Parathyroid adenoma (tissue), 2 donors: ENCODE measurements around the gene CCDC127.
"Not testable (repeated sequence)": the region's sequence is repeated elsewhere in the genome, so short reads cannot be mapped to it uniquely, and the experiment has no call there.

Experiments
- H2AFZ ChIP-seq: fragments of 300-600 bp; sonication (generic); one replicate; pipeline ENCODE4 v1.7.0; 2017; ENCODE audit warnings: antibody characterized with exemption, mild to moderate bottlenecking
- H3K27ac ChIP-seq: fragments of 300-600 bp; sonication (generic); one replicate; pipeline ENCODE4 v1.7.0; 2017
- H3K27me3 ChIP-seq: fragments of 300-600 bp; sonication (generic); one replicate; pipeline ENCODE4 v1.7.0; 2017; ENCODE audit warnings: low read length; ENCODE audit not compliant: control insufficient read depth, insufficient read depth
- H3K36me3 ChIP-seq: fragments of 300-600 bp; sonication (generic); one replicate; pipeline ENCODE4 v1.7.0; 2017; ENCODE audit warnings: low read length; ENCODE audit not compliant: control insufficient read depth, insufficient read depth
- H3K4me1 ChIP-seq: fragments of 300-600 bp; sonication (generic); one replicate; pipeline ENCODE4 v1.7.0; 2017; ENCODE audit warnings: control low read depth
- H3K4me2 ChIP-seq: fragments of 300-600 bp; sonication (generic); one replicate; pipeline ENCODE4 v1.7.0; 2017; ENCODE audit warnings: low read length
- H3K4me3 ChIP-seq: fragments of 300-600 bp; sonication (generic); one replicate; pipeline ENCODE4 v1.7.0; 2017; ENCODE audit warnings: low read depth, low read length
- H3K79me2 ChIP-seq: fragments of 300-600 bp; sonication (generic); one replicate; pipeline ENCODE4 v1.7.0; 2017; ENCODE audit warnings: control low read depth
- H3K9ac ChIP-seq: fragments of 300-600 bp; sonication (generic); one replicate; pipeline ENCODE4 v1.7.0; 2017; ENCODE audit warnings: mild to moderate bottlenecking
- H3K9me3 ChIP-seq: fragments of 300-600 bp; sonication (generic); one replicate; pipeline ENCODE4 v1.7.0; 2017; ENCODE audit warnings: low read length; ENCODE audit not compliant: control insufficient read depth
- TF ChIP-seq, protein P1 (sequence below): fragments of 300-600 bp; sonication (generic); IDR thresholded peaks from one replicate; pipeline ENCODE4 v1.7.0; 2017; ENCODE audit warnings: antibody characterized with exemption, mild to moderate bottlenecking
- donor health status: primary hyperparathyroidism.

CCDC127 gene

GRCh38 chr5:257148-257547 is 39.2 kb upstream of the CCDC127 start:
- Histone ChIP-seq H3K4me2 (no peak overlapping the region), H3K27ac (no peak overlapping the region), H3K79me2 (no peaks in the 10 kb centered on the region), H3K4me1 (no peaks in the 10 kb centered on the region), H3K9ac (no peak overlapping the region), H3K27me3 (no peaks in the 10 kb centered on the region), H2AFZ (no peak overlapping the region), H3K9me3 (no peaks in the 10 kb centered on the region), H3K4me3 (no peak overlapping the region), H3K36me3 (no peaks in the 10 kb centered on the region)
- TF ChIP-seq, protein P1, sequence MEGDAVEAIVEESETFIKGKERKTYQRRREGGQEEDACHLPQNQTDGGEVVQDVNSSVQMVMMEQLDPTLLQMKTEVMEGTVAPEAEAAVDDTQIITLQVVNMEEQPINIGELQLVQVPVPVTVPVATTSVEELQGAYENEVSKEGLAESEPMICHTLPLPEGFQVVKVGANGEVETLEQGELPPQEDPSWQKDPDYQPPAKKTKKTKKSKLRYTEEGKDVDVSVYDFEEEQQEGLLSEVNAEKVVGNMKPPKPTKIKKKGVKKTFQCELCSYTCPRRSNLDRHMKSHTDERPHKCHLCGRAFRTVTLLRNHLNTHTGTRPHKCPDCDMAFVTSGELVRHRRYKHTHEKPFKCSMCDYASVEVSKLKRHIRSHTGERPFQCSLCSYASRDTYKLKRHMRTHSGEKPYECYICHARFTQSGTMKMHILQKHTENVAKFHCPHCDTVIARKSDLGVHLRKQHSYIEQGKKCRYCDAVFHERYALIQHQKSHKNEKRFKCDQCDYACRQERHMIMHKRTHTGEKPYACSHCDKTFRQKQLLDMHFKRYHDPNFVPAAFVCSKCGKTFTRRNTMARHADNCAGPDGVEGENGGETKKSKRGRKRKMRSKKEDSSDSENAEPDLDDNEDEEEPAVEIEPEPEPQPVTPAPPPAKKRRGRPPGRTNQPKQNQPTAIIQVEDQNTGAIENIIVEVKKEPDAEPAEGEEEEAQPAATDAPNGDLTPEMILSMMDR, result no peak

GRCh38 chr5:256347-256746 is 38.4 kb upstream of the CCDC127 start:
- H3K79me2 ChIP-seq, H3K9ac ChIP-seq, H3K36me3 ChIP-seq, H3K4me1 ChIP-seq, H3K4me3 ChIP-seq, H3K27me3 ChIP-seq, H2AFZ ChIP-seq, H3K9me3 ChIP-seq, H3K27ac ChIP-seq, H3K4me2 ChIP-seq: not testable (repeated sequence)

DNA sequence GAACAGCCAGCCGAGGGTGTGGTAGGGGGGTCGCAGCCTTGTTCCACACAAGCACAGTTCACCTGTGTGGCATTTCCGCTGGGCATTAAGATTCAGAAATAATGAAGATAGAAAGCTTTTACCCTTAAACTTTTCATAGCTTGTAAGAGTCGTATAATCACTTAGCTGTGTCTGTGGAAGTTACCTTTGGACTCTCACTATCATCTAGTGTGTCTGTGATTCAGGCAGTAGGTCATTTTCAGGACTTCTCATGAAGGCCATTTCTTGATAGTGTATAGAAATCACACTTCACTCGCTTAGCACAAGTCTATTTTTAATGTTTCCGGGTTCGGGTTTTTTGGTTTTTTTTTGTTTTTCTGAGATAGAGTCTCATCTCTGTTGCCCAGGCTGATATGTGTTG is 37.2 kb upstream of the CCDC127 start:
- H3K4me2 ChIP-seq, H3K27ac ChIP-seq, H3K4me1 ChIP-seq, H2AFZ ChIP-seq, H3K9me3 ChIP-seq, H3K79me2 ChIP-seq, H3K9ac ChIP-seq, H3K36me3 ChIP-seq, H3K4me3 ChIP-seq, H3K27me3 ChIP-seq: not testable (repeated sequence)

DNA sequence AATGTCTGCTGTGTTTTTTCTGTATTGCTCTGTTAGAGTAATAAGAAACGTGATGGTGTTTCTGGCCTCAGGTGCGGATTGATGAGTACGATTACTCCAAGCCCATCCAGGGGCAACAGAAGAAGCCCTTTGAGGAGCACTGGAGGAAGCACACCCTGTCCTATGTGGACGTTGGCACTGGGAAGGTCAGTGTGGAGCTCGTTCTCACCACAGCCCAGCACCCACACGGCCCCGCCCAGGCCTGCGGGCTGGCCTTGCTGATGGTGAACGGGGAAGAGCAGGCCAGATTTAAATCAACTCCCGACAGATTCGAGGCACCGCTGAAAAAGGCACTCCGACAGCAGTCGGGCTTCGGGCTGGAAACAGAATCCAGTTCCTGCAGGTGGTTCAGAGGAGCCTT is 36.4 kb upstream of the CCDC127 start:
- H3K27ac ChIP-seq, H3K9me3 ChIP-seq, H3K36me3 ChIP-seq, H3K27me3 ChIP-seq, H3K79me2 ChIP-seq, H3K9ac ChIP-seq, H2AFZ ChIP-seq, H3K4me1 ChIP-seq, H3K4me2 ChIP-seq, H3K4me3 ChIP-seq: not testable (repeated sequence)

DNA sequence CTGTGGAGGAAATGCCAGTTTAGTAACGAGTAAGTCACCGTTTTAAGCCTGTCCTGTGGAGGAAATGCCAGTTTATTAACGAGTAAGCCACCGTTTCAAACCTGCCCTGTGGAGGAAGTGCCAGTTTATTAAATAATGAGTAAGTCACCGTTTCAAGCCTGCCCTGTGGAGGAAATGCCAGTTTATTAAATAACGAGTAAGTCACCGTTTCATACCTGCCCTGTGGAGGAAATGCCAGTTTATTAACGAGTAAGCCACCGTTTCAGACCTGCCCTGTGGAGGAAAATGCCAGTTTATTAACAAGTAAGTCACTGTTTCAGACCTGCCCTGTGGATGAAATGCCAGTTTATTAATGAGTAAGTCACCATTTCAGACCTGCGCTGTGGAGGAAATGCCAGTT is 34.6 kb upstream of the CCDC127 start:
- Histone ChIP-seq H3K4me2 (no peak overlapping the region), H3K9ac (no peak overlapping the region), H3K27me3 (no peaks in the 10 kb centered on the region), H3K79me2 (no peaks in the 10 kb centered on the region), H3K4me1 (no peaks in the 10 kb centered on the region), H2AFZ (no peak overlapping the region), H3K27ac (no peak overlapping the region), H3K9me3 (no peaks in the 10 kb centered on the region), H3K4me3 (no peak overlapping the region), H3K36me3 (no peaks in the 10 kb centered on the region)
- TF ChIP-seq, protein P1, result no peak

- H3K4me2 ChIP-seq, H2AFZ ChIP-seq, H3K27me3 ChIP-seq, H3K9ac ChIP-seq, H3K36me3 ChIP-seq, H3K27ac ChIP-seq, H3K79me2 ChIP-seq, H3K9me3 ChIP-seq, H3K4me1 ChIP-seq, H3K4me3 ChIP-seq: not testable (repeated sequence)
These were observed 34.0 kb upstream of the CCDC127 start for GRCh38 chr5:251975-252374.

DNA sequence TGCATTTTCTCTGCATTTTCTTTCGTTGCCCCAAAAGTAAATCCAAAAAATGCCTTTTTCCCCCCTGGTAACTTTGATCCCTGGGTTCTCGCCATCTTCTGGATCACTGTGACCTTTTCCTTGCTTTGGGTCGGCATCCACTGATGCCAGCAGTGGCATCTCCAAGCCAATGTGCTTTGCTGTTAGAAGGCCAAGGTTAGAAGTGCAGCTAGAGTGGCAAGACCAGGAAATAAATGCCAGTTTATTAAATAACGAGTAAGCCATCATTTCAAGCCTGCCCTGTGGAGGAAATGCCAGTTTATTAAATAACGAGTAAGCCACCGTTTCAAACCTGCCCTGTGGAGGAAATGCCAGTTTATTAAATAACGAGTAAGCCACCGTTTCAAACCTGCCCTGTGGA is 33.6 kb upstream of the CCDC127 start:
- H3K27ac ChIP-seq, H2AFZ ChIP-seq, H3K4me2 ChIP-seq, H3K9ac ChIP-seq, H3K4me3 ChIP-seq, H3K27me3 ChIP-seq, H3K79me2 ChIP-seq, H3K36me3 ChIP-seq, H3K9me3 ChIP-seq, H3K4me1 ChIP-seq: not testable (repeated sequence)

DNA sequence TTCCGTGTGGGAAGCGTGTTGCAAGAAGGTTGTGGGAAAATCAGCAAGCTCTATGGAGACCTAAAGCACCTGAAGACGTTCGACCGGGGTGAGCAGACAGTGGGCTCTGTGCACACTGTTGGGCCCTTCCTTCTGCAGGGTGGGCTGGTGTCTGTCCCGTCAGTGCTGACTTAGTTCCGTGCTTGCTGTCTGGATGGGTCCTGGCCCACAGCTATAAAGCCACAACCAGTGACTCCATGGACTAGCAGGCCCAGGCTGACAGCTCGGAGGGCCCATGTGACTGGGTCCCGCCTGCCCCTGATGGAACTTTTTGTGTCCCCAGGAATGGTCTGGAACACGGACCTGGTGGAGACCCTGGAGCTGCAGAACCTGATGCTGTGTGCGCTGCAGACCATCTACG is 33.1 kb upstream of the CCDC127 start:
- H3K9me3 ChIP-seq, H3K4me3 ChIP-seq, H3K4me2 ChIP-seq, H3K79me2 ChIP-seq, H3K4me1 ChIP-seq, H3K27me3 ChIP-seq, H3K27ac ChIP-seq, H3K9ac ChIP-seq, H2AFZ ChIP-seq, H3K36me3 ChIP-seq: not testable (repeated sequence)

DNA sequence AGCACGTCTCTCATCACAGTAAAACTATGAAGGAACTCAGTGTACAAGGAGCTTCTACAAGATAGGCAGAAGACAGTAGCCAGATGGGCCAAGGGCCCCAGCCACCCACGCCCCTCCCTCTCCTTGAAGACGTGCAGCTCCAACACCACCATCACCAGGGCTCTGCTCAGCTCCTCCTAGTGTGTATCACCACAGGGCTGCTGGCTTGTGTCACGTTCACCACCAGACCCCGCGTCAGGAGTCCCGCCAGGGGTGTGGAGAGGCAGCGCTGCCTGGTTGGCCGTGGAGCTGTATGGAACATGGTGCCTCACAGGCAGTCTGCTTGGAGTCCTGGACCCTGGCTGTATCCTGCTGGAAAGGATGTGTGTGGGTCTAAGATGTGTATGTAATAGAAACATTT is 32.4 kb upstream of the CCDC127 start:
- not testable (repeated sequence) for H3K4me3 ChIP-seq, H2AFZ ChIP-seq, H3K9me3 ChIP-seq, H3K4me1 ChIP-seq, H3K36me3 ChIP-seq, H3K4me2 ChIP-seq, H3K27ac ChIP-seq, H3K27me3 ChIP-seq, H3K79me2 ChIP-seq, H3K9ac ChIP-seq

DNA sequence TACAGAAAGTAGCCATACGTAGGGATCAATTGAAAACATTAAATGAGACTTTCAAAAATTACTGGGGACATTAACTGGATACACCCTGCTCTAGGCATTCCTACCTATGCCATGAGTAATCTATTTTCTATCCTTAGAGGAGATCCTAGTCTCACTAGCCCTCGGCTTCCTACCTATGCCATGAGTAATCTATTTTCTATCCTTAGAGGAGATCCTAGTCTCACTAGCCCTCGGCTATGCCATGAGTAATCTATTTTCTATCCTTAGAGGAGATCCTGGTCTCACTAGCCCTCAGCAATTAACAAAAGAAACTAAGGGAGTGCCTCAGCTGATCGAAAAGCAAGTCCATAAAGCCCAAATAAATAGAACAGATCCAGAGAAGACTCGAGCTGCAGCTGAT is 27.8 kb upstream of the CCDC127 start:
- not testable (repeated sequence) for H3K79me2 ChIP-seq, H3K4me2 ChIP-seq, H3K4me3 ChIP-seq, H3K9me3 ChIP-seq, H3K36me3 ChIP-seq, H3K9ac ChIP-seq, H3K27me3 ChIP-seq, H3K4me1 ChIP-seq, H2AFZ ChIP-seq, H3K27ac ChIP-seq
